ENCODE measurements around the gene LILRA2.
"Not testable (repeated sequence)": the region's sequence is repeated elsewhere in the genome, so short reads cannot be mapped to it uniquely, and the experiment has no call there.

LILRA2 gene

DNA sequence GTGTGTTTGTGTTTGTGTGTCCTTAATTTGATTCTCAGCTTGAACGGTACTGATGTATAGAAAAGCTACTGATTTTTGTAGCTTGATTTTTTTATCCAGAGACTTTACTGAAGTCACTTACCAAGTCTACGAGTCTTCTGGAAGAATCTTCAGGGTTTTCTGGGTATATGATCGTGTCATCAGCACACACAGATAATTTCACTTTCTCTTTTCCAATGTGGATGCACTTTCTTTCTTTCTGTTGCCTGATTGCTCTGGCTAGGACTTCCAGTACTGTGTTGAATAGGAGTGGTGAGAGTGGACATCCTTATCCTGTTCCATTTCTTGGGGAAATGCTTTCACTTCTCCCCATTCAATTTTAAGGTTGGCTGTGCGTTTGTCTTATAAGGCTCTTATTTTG is 48.8 kb downstream of the LILRA2 start:
- TF ChIP-seq, protein P1, sequence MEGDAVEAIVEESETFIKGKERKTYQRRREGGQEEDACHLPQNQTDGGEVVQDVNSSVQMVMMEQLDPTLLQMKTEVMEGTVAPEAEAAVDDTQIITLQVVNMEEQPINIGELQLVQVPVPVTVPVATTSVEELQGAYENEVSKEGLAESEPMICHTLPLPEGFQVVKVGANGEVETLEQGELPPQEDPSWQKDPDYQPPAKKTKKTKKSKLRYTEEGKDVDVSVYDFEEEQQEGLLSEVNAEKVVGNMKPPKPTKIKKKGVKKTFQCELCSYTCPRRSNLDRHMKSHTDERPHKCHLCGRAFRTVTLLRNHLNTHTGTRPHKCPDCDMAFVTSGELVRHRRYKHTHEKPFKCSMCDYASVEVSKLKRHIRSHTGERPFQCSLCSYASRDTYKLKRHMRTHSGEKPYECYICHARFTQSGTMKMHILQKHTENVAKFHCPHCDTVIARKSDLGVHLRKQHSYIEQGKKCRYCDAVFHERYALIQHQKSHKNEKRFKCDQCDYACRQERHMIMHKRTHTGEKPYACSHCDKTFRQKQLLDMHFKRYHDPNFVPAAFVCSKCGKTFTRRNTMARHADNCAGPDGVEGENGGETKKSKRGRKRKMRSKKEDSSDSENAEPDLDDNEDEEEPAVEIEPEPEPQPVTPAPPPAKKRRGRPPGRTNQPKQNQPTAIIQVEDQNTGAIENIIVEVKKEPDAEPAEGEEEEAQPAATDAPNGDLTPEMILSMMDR (IDR thresholded peaks at IDR 0.05; ENCODE audit: low read length, missing control alignments): no peak
- no peak for DNase-seq (ENCODE audit: low read depth)
- H3K4me3 ChIP-seq (replicated peaks; ENCODE audit: low read depth, low read length): no peak overlapping the region

DNA sequence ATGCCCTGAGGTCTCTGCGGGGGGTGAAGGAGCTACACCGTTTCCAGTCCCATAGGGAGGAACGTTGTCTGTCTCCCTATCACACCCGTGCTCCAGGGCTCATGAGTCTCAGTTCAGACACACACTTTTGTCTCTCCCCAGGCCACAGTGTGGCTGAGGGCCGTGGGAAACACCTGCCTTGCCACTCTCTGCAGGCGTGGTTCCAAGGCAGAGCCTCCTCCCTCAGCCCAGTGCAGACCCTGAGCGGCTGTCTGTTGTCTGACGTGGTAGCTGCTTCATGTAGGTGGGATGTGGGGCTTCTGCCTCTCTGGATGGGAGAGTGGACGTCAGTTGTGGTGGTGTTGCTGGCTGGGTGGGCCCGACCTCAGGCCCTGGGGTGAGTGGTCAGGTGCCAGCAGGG is 50.6 kb downstream of the LILRA2 start:
- not testable (repeated sequence) for DNase-seq (ENCODE audit: low read depth); H3K4me3 ChIP-seq (replicated peaks; ENCODE audit: low read depth, low read length)

DNA sequence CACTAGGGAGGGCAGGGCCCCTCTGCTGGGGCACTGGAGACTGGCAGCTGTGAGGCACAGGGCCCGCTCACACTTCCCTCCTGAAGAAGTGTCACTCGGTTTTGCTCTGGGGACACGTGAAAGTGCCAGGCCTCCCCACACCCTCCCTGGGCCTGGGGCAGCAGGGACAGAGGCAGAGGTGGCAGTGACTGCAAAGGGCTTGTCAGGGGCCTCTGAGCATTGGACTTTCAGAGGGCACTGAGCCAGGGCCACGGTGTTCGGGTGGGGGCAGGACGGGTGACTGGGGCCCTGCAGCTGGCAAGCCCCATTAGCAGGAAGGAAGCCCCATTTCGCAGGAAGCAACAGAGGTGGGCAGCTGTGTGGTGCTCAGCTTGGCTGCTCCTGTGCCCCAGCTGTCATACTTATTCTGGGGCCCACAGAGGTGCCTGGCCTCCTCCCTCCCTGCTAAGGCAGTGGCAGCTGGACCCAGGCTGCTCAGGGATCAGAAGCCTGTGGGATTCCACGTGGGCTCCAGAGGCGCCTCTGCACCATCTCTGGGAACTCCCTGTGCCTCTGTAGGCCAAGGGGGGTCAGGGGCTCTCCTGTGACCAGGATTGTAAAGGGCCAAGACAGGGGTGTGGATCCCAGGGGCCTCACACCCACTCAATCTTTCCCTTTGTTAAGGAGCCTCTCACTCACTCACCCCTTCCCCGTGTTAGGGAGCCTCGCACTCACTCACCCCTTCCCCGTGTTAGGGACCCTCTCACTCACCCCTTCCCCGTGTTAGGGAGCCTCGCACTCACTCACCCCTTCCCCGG is 51.5 kb downstream of the LILRA2 start:
- DNase-seq (ENCODE audit: low read depth); H3K4me3 ChIP-seq (replicated peaks; ENCODE audit: low read depth, low read length): not testable (repeated sequence)

DNA sequence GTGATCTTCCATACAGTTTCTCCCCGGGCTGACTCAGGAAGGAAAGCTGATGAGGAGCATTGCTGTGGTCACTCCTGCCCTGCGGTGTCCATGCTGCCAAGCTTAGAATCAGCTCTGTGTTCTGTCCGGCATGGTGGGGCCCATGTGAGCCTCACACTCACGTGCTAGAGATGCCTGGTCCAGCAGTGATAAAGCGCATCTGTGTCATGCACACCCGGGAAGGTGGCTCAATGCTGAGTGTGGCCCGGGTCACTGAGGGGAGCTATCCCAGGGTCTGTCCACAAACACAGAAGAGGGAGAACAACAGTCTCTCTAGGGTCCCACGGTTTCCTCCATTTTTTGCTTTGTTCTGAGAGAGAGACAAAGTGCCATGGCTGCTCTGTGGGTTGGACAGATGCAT is 53.2 kb downstream of the LILRA2 start:
- H3K4me3 ChIP-seq (replicated peaks; ENCODE audit: low read depth, low read length): no peak overlapping the region
- TF ChIP-seq, protein P1 (IDR thresholded peaks at IDR 0.05; ENCODE audit: low read length, missing control alignments): no peak
- DNase-seq (ENCODE audit: low read depth): no peak

DNA sequence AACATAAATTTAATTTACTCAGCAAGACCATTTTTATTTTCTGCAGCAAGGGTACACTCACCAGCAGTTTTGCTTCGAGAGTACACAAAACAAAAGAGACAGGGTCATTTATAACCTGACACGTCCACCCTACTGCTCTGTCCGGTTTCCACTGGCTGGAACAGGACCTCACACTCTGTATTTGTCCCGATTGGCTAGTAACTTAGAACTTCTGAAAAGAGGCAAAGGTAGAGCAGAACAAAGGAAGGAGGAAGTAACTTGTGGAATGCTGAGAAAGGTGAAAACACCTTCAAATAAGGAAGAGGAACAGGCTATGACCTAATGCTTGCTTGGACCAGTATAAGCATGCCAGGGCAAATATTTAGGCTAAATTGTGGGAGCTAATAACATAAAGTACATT is 54.3 kb downstream of the LILRA2 start:
- H3K4me3 ChIP-seq (replicated peaks; ENCODE audit: low read depth, low read length); DNase-seq (ENCODE audit: low read depth): not testable (repeated sequence)

DNA sequence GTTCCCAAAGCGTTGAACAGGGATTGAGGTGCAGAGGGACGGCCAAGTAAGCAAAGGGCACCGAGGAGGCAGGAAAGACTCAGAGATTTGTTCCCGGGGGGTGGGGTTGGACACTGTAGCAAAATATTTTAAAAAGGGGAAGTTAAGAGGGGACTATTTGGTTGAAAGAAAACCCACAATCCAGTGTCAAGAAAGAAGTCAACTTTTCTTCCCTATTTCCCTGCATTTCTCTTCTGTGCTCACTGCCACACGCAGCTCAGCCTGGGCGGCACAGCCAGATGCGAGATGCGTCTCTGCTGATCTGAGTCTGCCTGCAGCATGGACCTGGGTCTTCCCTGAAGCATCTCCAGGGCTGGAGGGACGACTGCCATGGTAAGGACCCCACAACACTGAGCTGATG is 56.7 kb downstream of the LILRA2 start, which contains the start of gene LILRB1:
Gene LILRB1, plus strand, starts transcription at position 223 of the 400 bp plus-strand sequence. CDS start 590 bp downstream, outside the sequence.
- not testable (repeated sequence) for H3K4me3 ChIP-seq (replicated peaks; ENCODE audit: low read depth, low read length); DNase-seq (ENCODE audit: low read depth)

DNA sequence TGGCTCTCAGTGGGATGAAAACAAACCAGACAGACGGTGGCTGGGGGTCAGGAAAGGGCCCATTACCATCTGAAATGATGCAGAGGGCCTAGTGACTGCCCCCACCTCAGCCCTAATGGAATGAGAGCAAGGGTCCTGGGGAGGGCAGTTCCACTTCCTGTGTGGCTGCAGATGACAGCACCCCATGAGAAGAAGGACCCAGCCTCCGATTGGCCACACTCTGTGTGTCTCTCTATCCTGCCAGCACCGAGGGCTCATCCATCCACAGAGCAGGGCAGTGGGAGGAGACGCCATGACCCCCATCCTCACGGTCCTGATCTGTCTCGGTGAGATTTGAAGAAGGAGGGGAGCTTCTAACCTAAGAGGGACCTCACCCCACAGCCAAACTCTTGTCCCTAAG is 57.2 kb downstream of the LILRA2 start:
- H3K4me3 ChIP-seq (replicated peaks; ENCODE audit: low read depth, low read length): no peak overlapping the region
- TF ChIP-seq, protein P1 (IDR thresholded peaks at IDR 0.05; ENCODE audit: low read length, missing control alignments): no peak
- DNase-seq (ENCODE audit: low read depth): no peak

DNA sequence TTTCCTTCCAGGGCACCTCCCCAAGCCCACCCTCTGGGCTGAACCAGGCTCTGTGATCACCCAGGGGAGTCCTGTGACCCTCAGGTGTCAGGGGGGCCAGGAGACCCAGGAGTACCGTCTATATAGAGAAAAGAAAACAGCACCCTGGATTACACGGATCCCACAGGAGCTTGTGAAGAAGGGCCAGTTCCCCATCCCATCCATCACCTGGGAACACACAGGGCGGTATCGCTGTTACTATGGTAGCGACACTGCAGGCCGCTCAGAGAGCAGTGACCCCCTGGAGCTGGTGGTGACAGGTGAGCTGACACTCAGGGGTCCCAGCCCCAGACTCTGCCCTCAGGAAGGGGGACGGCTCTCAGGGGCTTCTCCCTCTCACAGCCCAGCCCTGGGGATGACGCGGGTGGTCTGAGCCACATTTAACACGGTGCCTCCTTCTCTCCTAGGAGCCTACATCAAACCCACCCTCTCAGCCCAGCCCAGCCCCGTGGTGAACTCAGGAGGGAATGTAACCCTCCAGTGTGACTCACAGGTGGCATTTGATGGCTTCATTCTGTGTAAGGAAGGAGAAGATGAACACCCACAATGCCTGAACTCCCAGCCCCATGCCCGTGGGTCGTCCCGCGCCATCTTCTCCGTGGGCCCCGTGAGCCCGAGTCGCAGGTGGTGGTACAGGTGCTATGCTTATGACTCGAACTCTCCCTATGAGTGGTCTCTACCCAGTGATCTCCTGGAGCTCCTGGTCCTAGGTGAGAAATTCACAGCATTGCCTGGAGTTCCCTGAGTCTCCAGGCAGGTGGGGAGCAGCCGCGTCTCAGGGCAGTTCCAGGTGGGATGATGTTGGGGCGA is 58.1 kb downstream of the LILRA2 start:
- H3K4me3 ChIP-seq (replicated peaks; ENCODE audit: low read depth, low read length); DNase-seq (ENCODE audit: low read depth): not testable (repeated sequence)

DNA sequence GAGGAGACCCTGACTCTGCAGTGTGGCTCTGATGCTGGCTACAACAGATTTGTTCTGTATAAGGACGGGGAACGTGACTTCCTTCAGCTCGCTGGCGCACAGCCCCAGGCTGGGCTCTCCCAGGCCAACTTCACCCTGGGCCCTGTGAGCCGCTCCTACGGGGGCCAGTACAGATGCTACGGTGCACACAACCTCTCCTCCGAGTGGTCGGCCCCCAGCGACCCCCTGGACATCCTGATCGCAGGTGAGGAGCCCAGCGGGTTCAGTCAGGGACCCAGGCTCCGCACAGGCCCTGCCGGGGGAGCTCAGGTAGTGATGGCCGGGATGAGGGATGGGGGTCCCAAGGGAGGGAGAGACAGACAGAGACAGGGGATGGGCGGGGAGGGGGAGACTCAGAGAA is 58.9 kb downstream of the LILRA2 start:
- not testable (repeated sequence) for H3K4me3 ChIP-seq (replicated peaks; ENCODE audit: low read depth, low read length); DNase-seq (ENCODE audit: low read depth)

DNA sequence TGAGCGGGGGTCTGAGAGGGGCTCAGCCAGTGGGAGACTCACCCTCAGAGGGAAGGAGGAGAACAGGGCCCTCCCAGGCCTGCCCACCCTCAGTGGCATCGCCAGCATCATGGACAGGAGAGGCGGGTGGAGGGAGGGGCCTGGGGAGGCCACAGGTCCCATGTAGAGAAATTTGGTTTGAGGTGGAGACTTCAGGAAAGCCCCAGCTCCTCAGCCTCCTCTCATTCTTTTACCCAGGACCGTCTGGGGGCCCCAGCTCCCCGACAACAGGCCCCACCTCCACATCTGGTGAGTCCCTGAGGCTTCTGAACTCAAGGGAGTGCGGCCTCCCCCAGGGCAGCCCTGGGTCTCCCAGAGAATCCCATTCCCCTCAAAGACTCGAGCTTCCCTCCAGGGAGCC is 59.8 kb downstream of the LILRA2 start:
- DNase-seq (ENCODE audit: low read depth): no peak
- no peak overlapping the region for H3K4me3 ChIP-seq (replicated peaks; ENCODE audit: low read depth, low read length)
- TF ChIP-seq, protein P1 (IDR thresholded peaks at IDR 0.05; ENCODE audit: low read length, missing control alignments): no peak

DNA sequence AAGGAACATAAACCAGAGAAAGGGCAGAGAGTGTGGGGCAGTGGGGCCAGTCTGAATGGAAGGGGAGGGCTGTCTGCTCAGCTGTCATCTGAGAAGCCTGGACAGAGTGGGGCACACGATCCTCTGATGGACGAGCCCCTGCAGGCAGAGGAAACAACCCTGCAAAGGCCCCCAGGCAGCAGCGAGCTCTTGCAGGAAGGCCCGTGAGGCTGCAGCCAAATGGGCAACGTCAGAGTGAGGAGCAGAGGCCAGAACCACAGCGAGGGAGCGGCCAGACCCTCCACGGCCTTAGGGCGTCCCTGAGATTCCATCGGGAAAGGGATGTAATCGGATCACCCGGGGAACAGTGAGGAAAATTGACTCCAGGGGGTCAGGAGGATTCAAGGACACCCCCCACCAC is 62.5 kb downstream of the LILRA2 start:
- not testable (repeated sequence) for DNase-seq (ENCODE audit: low read depth); H3K4me3 ChIP-seq (replicated peaks; ENCODE audit: low read depth, low read length)

Measured in fibroblast of pulmonary artery (primary cell).